Measurements from ENCODE around the gene MDN1. TPM values are rescaled to one million over a fixed set of nuclear protein-coding genes. Genes with fewer than 3 reads are reported as not detected.

MDN1 gene
- total and polyA plus RNA-seq, 2 donors (not counting 1 experiment from before 2014, with no cell fraction given), result 16.5 to 59.5 TPM

DNA sequence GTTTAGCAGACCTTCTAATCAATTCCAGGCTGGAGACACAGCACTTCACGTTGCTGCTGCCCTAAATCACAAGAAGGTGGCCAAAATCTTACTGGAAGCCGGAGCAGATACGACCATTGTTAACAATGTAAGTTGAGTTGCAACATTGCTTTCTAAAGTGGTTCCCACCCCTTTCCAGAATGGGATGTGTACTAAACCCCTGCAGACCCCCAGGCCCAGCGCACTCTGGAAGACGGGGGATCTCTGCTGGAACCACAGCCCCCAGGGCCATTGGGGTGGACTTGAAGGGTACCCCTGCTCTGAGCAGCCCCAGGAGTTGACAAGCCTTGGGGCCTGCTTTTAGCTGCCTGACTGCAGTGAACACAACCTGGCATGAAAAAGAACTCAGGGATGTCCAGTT lies 203.1 kb downstream of the MDN1 start:
- WGBS (ENCODE audit: insufficient coverage), result 72% methylated on average over 3 of the region's 5 CpGs
- Histone ChIP-seq H3K9me3 (ENCODE audit: control extremely low read depth in 1 of 3, control insufficient read depth in 2 of 3, insufficient read depth in 1 of 3, low read length in 2 of 3) (no peaks in the 10 kb centered on the region), H2AFZ (ENCODE audit: insufficient read depth, low read depth, low read length, poor library complexity, severe bottlenecking) (no peak overlapping the region), H3K27ac (ENCODE audit: low read length in 2 of 2) (no peak overlapping the region), H3K4me1 (ENCODE audit: control insufficient read depth in 2 of 2, insufficient read depth in 2 of 2, low read length in 2 of 2) (no peaks in the 10 kb centered on the region), H3K79me2 (ENCODE audit: control insufficient read depth, insufficient read depth, low read length) (no peaks in the 10 kb centered on the region), H3K9ac (ENCODE audit: low read length) (no peak overlapping the region), H4K20me1 (ENCODE audit: control insufficient read depth, insufficient read depth, low read length, poor library complexity, severe bottlenecking) (no peaks in the 10 kb centered on the region), H3K27me3 (replicated peaks in 1 of 4; ENCODE audit: control extremely low read depth in 1 of 4, control insufficient read depth in 3 of 4, insufficient read depth in 4 of 4, low read length in 3 of 4) (no peaks in the 10 kb centered on the region), H3K4me3 (ENCODE audit: control extremely low read depth in 1 of 5, extremely low read depth in 1 of 5, insufficient read depth in 1 of 5, low read depth in 2 of 5, low read length in 4 of 5) (no peak overlapping the region), H3K36me3 (replicated peaks in 1 of 2; ENCODE audit: control extremely low read depth in 1 of 2, control insufficient read depth in 1 of 2, extremely low read depth in 1 of 2, insufficient read depth in 2 of 2, low read length in 1 of 2) (no peaks in the 10 kb centered on the region), H3K4me2 (replicated peaks; ENCODE audit: low read depth, low read length, poor library complexity, severe bottlenecking) (no peak overlapping the region)
- ATAC-seq (ENCODE audit: low read depth) (no peak), DNase-seq (no peak)
- ChIA-PET CTCF (no interaction called here), POLR2A (no interaction called here)
- Mint-ChIP-seq H3K4me3 (no peak overlapping the region), H3K27ac (no peak overlapping the region), H3K9me3 (ENCODE audit: insufficient read depth) (no peaks in the 10 kb centered on the region), H3K27me3 (no peaks in the 10 kb centered on the region), H3K4me1 (no peaks in the 10 kb centered on the region)
- TF ChIP-seq, protein P1, sequence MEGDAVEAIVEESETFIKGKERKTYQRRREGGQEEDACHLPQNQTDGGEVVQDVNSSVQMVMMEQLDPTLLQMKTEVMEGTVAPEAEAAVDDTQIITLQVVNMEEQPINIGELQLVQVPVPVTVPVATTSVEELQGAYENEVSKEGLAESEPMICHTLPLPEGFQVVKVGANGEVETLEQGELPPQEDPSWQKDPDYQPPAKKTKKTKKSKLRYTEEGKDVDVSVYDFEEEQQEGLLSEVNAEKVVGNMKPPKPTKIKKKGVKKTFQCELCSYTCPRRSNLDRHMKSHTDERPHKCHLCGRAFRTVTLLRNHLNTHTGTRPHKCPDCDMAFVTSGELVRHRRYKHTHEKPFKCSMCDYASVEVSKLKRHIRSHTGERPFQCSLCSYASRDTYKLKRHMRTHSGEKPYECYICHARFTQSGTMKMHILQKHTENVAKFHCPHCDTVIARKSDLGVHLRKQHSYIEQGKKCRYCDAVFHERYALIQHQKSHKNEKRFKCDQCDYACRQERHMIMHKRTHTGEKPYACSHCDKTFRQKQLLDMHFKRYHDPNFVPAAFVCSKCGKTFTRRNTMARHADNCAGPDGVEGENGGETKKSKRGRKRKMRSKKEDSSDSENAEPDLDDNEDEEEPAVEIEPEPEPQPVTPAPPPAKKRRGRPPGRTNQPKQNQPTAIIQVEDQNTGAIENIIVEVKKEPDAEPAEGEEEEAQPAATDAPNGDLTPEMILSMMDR (IDR thresholded peaks at IDR 0.05), result no peak
- TF ChIP-seq EZH2 (IDR thresholded peaks at IDR 0.05; ENCODE audit: borderline replicate concordance, insufficient read depth, low read depth, low read length, poor library complexity, severe bottlenecking), result no peak
- intact Hi-C loops (cut with micrococcal nuclease), result no loop called here

DNA sequence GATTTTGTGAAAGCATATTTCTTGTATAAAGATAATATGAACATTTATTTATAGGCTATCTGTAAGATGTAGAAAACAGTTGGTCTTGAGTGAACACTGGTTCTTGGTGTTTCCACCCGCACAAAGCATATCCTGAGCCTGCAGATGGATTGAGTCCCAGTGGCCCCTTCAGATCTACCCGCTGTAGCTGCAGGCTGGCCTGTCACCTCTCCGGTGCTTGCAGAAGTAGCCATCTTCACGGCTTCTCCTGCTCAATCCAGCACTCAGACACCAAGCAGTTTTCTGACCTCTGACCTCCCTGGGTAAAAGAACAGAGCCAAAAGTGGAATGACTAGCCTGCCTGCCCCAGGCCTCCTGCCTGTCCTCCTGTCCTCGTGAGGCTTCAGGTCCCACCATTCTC lies 203.7 kb downstream of the MDN1 start:
- WGBS (ENCODE audit: insufficient coverage), result 98% methylated on average over 5 of the region's 5 CpGs
- no peak overlapping the region for H3K27ac Mint-ChIP-seq
- no peaks in the 10 kb centered on the region for H3K27me3 Mint-ChIP-seq
- ChIA-PET CTCF (interaction anchor here (0.9 to 1.0 kb wide), 2 partner anchors 16 to 183 kb away, joined by 3 to 4 read pairs; no protein-coding TSS in a partner anchor), POLR2A (no interaction called here)
- H3K4me2 ChIP-seq (replicated peaks; ENCODE audit: low read depth, low read length, poor library complexity, severe bottlenecking), result no peak overlapping the region
- no peaks in the 10 kb centered on the region for H3K79me2 ChIP-seq (ENCODE audit: control insufficient read depth, insufficient read depth, low read length)
- no peak overlapping the region for H3K4me3 Mint-ChIP-seq
- H3K9me3 Mint-ChIP-seq (ENCODE audit: insufficient read depth), result no peaks in the 10 kb centered on the region
- H3K9me3 ChIP-seq (ENCODE audit: control extremely low read depth in 1 of 3, control insufficient read depth in 2 of 3, insufficient read depth in 1 of 3, low read length in 2 of 3), result no peaks in the 10 kb centered on the region
- no peak overlapping the region for H3K27ac ChIP-seq (ENCODE audit: low read length in 2 of 2)
- no peak for TF ChIP-seq EZH2 (IDR thresholded peaks at IDR 0.05; ENCODE audit: borderline replicate concordance, insufficient read depth, low read depth, low read length, poor library complexity, severe bottlenecking)
- TF ChIP-seq, protein P1 (IDR thresholded peaks at IDR 0.05), result no peak
- H3K4me1 Mint-ChIP-seq, result no peaks in the 10 kb centered on the region
- no peaks in the 10 kb centered on the region for H4K20me1 ChIP-seq (ENCODE audit: control insufficient read depth, insufficient read depth, low read length, poor library complexity, severe bottlenecking)
- no peak overlapping the region for H2AFZ ChIP-seq (ENCODE audit: insufficient read depth, low read depth, low read length, poor library complexity, severe bottlenecking)
- DNase-seq, result no peak
- H3K27me3 ChIP-seq (replicated peaks in 1 of 4; ENCODE audit: control extremely low read depth in 1 of 4, control insufficient read depth in 3 of 4, insufficient read depth in 4 of 4, low read length in 3 of 4), result no peaks in the 10 kb centered on the region
- intact Hi-C loops (cut with micrococcal nuclease), result no loop called here
- H3K4me1 ChIP-seq (ENCODE audit: control insufficient read depth in 2 of 2, insufficient read depth in 2 of 2, low read length in 2 of 2), result no peaks in the 10 kb centered on the region
- H3K36me3 ChIP-seq (replicated peaks in 1 of 2; ENCODE audit: control extremely low read depth in 1 of 2, control insufficient read depth in 1 of 2, extremely low read depth in 1 of 2, insufficient read depth in 2 of 2, low read length in 1 of 2), result no peaks in the 10 kb centered on the region
- H3K9ac ChIP-seq (ENCODE audit: low read length), result no peak overlapping the region
- ATAC-seq (ENCODE audit: low read depth), result no peak
- H3K4me3 ChIP-seq (ENCODE audit: control extremely low read depth in 1 of 5, extremely low read depth in 1 of 5, insufficient read depth in 1 of 5, low read depth in 2 of 5, low read length in 4 of 5), result no peak overlapping the region
